Choroid plexus epithelial cell (primary cell): ENCODE data around the gene HRH3.

Experiments used
- DNase-seq: peaks from one replicate; pipeline ENCODE4 v3.0.0-alpha.2; 2010; ENCODE audit warnings: low read depth
- H3K4me3 ChIP-seq: 2 replicates; pipeline ENCODE4 v1.5.1; 2011; ENCODE audit warnings: low read depth, mild to moderate bottlenecking, control low read depth, low read length, moderate library complexity
- TF ChIP-seq, protein P1 (sequence below): conservative IDR thresholded peaks from 2 replicates; pipeline ENCODE4 v1.5.1; 2011; ENCODE audit warnings: low read depth, mild to moderate bottlenecking, control low read depth, inconsistent platforms, low read length, moderate library complexity

The HRH3 gene

DNA sequence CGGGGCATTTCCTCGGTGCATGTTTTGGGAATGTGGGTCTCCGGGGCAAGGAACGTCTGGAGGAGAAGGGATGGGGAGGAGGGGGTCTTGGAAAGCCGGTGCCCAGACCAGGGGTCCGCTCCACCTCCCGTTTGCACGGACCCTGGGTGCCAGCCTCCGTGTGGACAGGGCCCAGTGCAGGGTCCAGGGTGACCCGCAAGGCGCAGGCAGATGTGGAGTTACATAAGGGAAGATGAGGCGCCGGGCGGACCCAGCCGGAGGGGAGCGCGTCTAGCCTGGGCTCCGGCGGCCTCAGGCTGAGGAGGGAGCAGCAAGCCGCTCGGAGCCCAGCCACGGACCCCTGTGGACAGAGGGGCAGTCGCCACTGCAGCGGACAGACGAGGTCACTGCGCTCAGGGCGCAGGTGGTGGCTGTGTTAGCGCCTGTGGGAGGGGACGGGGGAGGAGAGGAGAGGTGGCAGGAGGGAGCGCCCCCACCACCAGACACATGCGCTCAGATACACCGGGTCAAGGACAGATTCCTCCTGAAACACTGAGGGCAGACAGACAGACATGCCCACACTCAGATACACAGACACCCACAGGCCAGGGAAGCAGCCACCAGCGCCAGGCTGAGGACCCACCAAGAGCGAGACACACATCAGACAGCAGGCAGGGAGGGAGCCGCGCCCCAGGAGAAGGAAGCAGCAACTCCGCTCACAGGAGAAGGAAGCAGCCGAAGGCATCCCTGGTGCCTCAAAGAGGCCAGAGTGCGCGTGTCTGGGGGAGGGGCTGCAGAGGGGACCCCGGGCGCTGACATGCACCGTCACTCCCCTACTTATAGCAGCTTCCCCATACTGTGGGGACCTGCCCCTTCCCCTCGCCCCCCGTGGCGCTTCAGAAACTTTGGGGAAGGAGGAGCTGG, 839 bp upstream of the HRH3 start:
- H3K4me3 ChIP-seq = no peak overlapping the region
- DNase-seq = no peak
- TF ChIP-seq, protein P1, sequence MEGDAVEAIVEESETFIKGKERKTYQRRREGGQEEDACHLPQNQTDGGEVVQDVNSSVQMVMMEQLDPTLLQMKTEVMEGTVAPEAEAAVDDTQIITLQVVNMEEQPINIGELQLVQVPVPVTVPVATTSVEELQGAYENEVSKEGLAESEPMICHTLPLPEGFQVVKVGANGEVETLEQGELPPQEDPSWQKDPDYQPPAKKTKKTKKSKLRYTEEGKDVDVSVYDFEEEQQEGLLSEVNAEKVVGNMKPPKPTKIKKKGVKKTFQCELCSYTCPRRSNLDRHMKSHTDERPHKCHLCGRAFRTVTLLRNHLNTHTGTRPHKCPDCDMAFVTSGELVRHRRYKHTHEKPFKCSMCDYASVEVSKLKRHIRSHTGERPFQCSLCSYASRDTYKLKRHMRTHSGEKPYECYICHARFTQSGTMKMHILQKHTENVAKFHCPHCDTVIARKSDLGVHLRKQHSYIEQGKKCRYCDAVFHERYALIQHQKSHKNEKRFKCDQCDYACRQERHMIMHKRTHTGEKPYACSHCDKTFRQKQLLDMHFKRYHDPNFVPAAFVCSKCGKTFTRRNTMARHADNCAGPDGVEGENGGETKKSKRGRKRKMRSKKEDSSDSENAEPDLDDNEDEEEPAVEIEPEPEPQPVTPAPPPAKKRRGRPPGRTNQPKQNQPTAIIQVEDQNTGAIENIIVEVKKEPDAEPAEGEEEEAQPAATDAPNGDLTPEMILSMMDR = no peak

DNA sequence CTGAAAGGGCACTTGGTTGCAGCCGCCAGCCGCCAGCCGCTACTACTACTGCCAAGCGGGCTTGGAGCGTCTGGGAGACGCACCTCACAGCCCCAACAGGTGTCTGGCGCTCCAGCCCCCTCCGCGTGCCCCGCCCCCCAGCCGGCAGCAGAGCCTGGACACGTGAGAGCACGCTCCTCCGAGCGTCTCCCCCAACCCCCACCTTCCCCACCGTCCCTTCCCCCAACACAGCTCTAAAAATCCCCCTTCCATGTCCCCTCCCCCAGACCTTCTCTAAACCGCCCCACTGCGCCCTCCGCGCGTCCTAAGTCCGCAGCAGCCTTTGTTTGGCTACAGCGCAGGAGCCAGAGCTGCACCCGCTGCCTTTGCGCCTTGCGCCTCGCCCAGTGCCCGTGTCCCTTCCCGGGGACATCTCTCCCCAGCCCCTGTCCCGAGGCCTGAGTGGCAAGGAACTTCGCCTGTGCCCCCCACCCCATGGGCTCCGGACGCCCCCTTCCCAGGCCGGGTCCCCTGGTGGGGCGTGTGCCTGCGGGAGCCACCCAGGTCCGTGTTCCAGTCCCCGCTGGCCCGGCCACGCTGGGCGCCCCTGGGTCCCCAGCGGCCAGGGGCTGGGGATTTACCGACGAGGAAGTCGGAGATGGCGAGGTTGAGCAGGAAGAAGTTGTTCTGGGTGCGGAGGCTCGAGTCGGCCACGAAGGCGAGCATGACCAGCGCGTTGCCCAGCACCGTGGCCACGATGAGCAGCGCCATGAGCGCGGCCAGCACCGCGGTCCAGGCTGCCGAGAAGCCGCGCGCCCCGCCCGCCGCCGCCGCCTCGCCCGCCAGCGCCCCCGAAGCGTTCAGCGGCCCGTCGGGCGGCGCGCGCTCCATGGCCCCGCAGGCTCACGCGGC, 732 bp downstream of the HRH3 start:
- DNase-seq = peak; percentile 23
- TF ChIP-seq, protein P1 = no peak
- H3K4me3 ChIP-seq = no peak overlapping the region

DNA sequence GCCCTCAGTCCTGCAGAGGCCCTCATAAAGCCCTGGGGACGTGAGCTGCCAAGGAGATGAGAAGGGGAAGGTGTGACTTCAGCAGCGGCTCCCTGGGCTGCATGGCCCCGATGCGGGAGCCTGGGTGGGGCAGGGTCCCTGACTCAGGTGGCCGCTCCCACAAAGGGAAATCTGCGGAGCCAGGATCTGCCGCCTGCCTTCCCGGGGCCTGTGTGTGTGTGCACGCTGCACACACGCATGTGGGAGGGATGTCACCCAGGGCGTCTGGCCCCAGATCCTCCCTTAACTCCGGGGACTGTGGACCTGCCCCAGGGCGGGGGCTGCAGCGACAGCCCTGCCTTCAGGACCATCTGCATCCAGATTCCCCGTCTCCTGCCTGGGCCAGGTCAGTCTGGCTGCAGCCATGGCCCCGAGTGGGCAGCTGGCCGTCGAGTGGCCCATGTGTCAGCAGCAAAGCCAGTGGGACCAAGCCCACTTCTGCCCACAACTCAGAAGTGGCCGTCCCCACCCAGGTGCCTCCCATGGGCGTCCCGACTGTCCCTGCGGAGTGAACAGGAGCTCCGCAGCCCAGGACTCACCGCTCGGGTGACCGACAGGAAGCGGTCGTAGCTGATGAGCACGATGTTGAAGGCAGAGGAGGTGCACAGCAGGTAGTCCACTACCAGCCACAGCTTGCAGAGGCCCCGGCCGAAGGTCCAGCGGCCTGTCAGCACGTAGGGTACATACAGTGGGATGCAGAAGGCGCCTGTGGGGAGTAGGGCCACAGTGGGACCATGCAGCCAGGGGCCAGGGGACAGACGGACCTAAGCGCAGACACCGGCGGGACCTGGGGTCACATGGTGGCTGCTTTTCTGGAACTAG, 1.9 kb downstream of the HRH3 start:
- TF ChIP-seq, protein P1 = no peak

DNA sequence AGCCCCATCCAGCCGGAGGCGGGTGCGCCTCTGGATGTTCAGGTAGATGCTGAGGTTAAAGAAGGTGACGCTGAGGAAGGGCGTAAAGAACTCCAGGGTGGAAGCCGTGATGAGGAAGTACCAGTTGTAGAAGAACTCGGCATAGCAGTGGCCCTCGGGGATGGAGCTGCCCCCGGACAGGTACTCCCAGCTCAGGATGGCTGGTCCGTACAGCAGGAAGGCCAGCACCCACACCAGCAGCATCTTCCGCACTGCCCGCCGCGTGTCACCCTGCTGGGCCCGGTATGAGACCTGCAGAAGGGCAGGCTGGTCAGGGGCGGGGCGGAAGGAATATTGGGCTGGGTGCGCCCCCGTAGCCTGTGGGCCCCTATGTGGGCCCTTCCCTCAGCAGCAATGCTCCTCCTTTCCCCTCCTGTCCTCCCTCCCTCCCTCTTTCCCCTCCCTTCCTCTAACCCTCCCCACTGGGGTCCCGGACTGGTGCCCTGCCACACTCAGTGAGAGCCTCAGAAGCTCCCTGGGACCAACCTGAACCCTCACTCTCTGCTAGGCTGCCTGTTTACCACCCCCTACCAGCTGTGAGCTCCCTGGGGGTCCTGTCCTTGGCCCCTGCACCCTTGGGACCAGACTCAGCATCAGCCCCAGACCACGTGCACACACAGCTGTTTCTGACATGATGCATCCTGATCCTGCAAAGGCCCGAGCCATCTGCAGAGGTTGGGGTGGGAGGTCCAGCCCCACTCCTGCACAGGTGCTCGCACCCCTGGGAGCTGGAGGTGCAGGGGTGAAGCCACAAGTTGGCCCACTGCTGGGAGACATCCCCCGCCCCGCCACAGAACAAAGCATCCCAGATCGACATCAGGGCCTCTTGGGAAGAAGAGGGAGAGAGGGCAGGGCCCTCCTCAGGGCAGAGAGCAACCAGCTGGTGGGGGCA, 3.2 kb downstream of the HRH3 start:
- DNase-seq = no peak
- TF ChIP-seq, protein P1 = no peak

More for the DNA sequence above, 1.9 kb downstream of the HRH3 start:
- DNase-seq = no peak
- H3K4me3 ChIP-seq = no peak overlapping the region

DNA sequence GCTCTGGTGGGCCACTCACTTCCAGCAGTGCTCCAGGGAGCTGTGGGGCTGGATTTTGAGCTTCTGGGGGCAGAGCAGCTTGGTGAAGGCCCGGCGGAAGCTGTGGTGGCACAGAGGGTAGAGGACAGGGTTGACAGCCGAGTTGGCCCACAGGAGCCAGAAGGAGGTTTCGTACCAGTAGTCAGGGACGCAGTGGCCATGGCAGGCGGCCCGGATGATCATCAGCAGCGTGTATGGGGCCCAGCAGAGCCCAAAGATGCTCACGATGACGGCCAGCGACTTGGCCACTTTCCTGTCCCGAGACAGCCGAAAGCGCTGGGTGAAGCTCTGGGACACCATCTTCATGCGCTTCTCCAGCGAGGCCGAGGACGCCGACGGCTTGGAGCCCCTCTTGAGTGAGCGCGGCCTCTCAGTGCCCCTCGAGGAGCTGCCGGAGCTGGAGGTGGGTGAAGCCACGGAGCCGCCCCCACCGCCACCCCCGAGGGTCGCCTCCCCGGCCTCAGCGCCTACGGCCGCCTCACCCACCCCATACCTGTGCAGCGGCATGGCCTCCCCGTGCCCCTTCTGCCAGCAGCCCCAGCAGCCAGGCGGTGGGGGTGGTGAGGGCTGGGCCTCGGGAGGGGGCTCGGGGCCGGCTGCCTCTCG, 4.0 kb downstream of the HRH3 start:
- TF ChIP-seq, protein P1 = no peak
- no peak overlapping the region for H3K4me3 ChIP-seq
- DNase-seq = no peak

More for the DNA sequence above, 3.2 kb downstream of the HRH3 start:
- H3K4me3 ChIP-seq = no peak overlapping the region
